GM12873 (cell line): Measurements from ENCODE around the gene CCT5.

Experiments
- CTCF ChIP-seq: IDR thresholded peaks from 2 replicates; pipeline ENCODE4 v1.5.1; 2012; ENCODE audit warnings: low read depth, mild to moderate bottlenecking, moderate library complexity, low read length, control low read depth; ENCODE audit not compliant: insufficient read depth; ENCODE audit errors: missing control alignments

Gene CCT5

GRCh38 chr5:10266839-10267238, 16.8 kb downstream of the CCT5 start:
- no peak for TF ChIP-seq CTCF

GRCh38 chr5:10268100-10268499, 18.0 kb downstream of the CCT5 start:
- no peak for TF ChIP-seq CTCF

- TF ChIP-seq CTCF = no peak
Measured at GRCh38 chr5:10272053-10272874, 22.2 kb downstream of the CCT5 start.

GRCh38 chr5:10275460-10275859, 25.4 kb downstream of the CCT5 start:
- TF ChIP-seq CTCF = no peak

GRCh38 chr5:10275991-10276390, 25.9 kb downstream of the CCT5 start:
- no peak for TF ChIP-seq CTCF

- no peak for TF ChIP-seq CTCF
Measured at GRCh38 chr5:10276691-10277090, 26.6 kb downstream of the CCT5 start.

- no peak for TF ChIP-seq CTCF
Measured at GRCh38 chr5:10277773-10278630, 27.9 kb downstream of the CCT5 start.
